IMR-90 (cell line): ENCODE results near the gene ZNG1B. TPM values are rescaled to one million over a fixed set of nuclear protein-coding genes. Genes with fewer than 3 reads are reported as not detected.
"Not testable (repeated sequence)": the region's sequence is repeated elsewhere in the genome, so short reads cannot be mapped to it uniquely, and the experiment has no call there.

ENCODE experiments used
- ATAC-seq: fragments of 200-7000 bp; cut with Tn5 transposase; 2 replicates; pipeline ENCODE4 v1.9.1; 2020; ENCODE audit warnings: low read depth, mild to moderate bottlenecking, moderate library complexity
- BruUV-seq: library from RNA; stranded (reverse); fragments of 400-500 nt; replicated peaks from 2 replicates; lab custom pipeline; 2021; lab: Mats Ljungman, UMichigan
- CTCF ChIA-PET: fragments of 300-600 bp; formaldehyde crosslinking; extraction: SDS; loops from one replicate; lab custom pipeline; 2021; ENCODE audit warnings: antibody characterized with exemption; lab: Yijun Ruan, JAX
- POLR2A ChIA-PET: fragments of 300-600 bp; sonication (Branson Sonifier 250); formaldehyde crosslinking; loops from one replicate; lab custom pipeline; 2022; ENCODE audit warnings: antibody characterized with exemption; ENCODE audit not compliant: unreplicated experiment; lab: Charles Lee
- DNase-seq: peaks from one replicate; pipeline ENCODE4 v3.0.0; 2013
- H2AFZ ChIP-seq: replicated peaks from 2 replicates; pipeline ENCODE3; 2013; ENCODE audit warnings: low read length, mild to moderate bottlenecking; ENCODE audit not compliant: poor library complexity
- H2AK5ac ChIP-seq: 2 replicates; pipeline ENCODE4 v1.6.1; 2013; ENCODE audit warnings: low read depth, low read length, inconsistent platforms
- H2AK9ac ChIP-seq: replicated peaks from 2 replicates; pipeline ENCODE3; 2013; ENCODE audit warnings: mild to moderate bottlenecking, low read depth, low read length, moderate library complexity; ENCODE audit not compliant: poor library complexity
- H2BK120ac ChIP-seq: 2 replicates; pipeline ENCODE4 v1.6.1; 2013; ENCODE audit warnings: low read depth, low read length, inconsistent platforms
- H2BK15ac ChIP-seq: 3 replicates; pipeline ENCODE4 v1.6.1; 2013; ENCODE audit warnings: low read depth, low read length, inconsistent platforms
- H2BK20ac ChIP-seq: 2 replicates; pipeline ENCODE4 v1.6.1; 2013; ENCODE audit warnings: low read depth, mild to moderate bottlenecking, inconsistent platforms, low read length, moderate library complexity
- H2BK5ac ChIP-seq: 2 replicates; pipeline ENCODE4 v1.6.1; 2013; ENCODE audit warnings: mild to moderate bottlenecking, low read depth, low read length, inconsistent platforms; ENCODE audit not compliant: poor library complexity, severe bottlenecking
- H3K14ac ChIP-seq: replicated peaks from 2 replicates; pipeline ENCODE4 v1.6.1; 2013; ENCODE audit warnings: low read depth, low read length, inconsistent platforms
- H3K18ac ChIP-seq: 2 replicates; pipeline ENCODE4 v1.6.1; 2013; ENCODE audit warnings: low read depth, low read length, control low read depth
- H3K23ac ChIP-seq: 2 replicates; pipeline ENCODE4 v1.6.1; 2013; ENCODE audit warnings: low read depth, low read length, inconsistent platforms
- H3K27ac ChIP-seq: 2 replicates; pipeline ENCODE4 v1.5.1; 2013; ENCODE audit warnings: mild to moderate bottlenecking, control low read depth, low read length; ENCODE audit not compliant: insufficient read depth
- H3K27me3 ChIP-seq: 2 replicates; pipeline ENCODE4 v1.6.1; 2013; ENCODE audit warnings: low read length; ENCODE audit not compliant: control insufficient read depth, insufficient read depth
- H3K36me3 ChIP-seq: 2 replicates; pipeline ENCODE4 v1.6.1; 2013; ENCODE audit warnings: low read length, mixed read lengths; ENCODE audit not compliant: control insufficient read depth, insufficient read depth
- H3K4ac ChIP-seq: 2 replicates; pipeline ENCODE4 v1.6.1; 2013; ENCODE audit warnings: low read depth, low read length, inconsistent platforms
- H3K4me1 ChIP-seq: 2 replicates; pipeline ENCODE4 v1.6.1; 2013; ENCODE audit warnings: low read length, mixed read lengths; ENCODE audit not compliant: control insufficient read depth, insufficient read depth
- H3K4me2 ChIP-seq: 2 replicates; pipeline ENCODE4 v1.6.1; 2013; ENCODE audit warnings: low read depth, mild to moderate bottlenecking, control low read depth, low read length, moderate library complexity
- H3K4me3 ChIP-seq: 2 replicates; pipeline ENCODE4 v1.5.1; 2013; ENCODE audit warnings: low read depth, mild to moderate bottlenecking, control low read depth, low read length, moderate library complexity; ENCODE audit not compliant: insufficient read depth
- H3K56ac ChIP-seq: 2 replicates; pipeline ENCODE4 v1.6.1; 2013; ENCODE audit warnings: low read length, inconsistent platforms; ENCODE audit not compliant: insufficient read depth; ENCODE audit errors: extremely low read depth
- H3K79me1 ChIP-seq, 2 experiments: 2 replicates each; pipeline ENCODE4 v1.6.1; 2013; ENCODE audit warnings: low read length in 2 of 2, inconsistent platforms in 1 of 2, low read depth in 1 of 2
- H3K9ac ChIP-seq: 2 replicates; pipeline ENCODE4 v1.6.1; 2013; ENCODE audit warnings: low read depth, low read length, control low read depth
- H3K9me1 ChIP-seq: 2 replicates; pipeline ENCODE4 v1.6.1; 2013; ENCODE audit warnings: low read length, inconsistent platforms; ENCODE audit not compliant: insufficient read depth
- H3K9me3 ChIP-seq: 2 replicates; pipeline ENCODE4 v1.6.1; 2013; ENCODE audit warnings: low read length; ENCODE audit not compliant: control insufficient read depth, insufficient read depth
- H4K20me1 ChIP-seq: 2 replicates; pipeline ENCODE4 v1.6.1; 2013; ENCODE audit warnings: low read length, inconsistent platforms; ENCODE audit not compliant: insufficient read depth
- H4K5ac ChIP-seq: 2 replicates; pipeline ENCODE4 v1.6.1; 2013; ENCODE audit warnings: mild to moderate bottlenecking, low read depth, low read length, control low read depth
- H4K8ac ChIP-seq, 2 experiments: 2 replicates each; pipeline ENCODE4 v1.6.1; 2013; ENCODE audit warnings: low read depth in 2 of 2, low read length in 2 of 2, control low read depth in 1 of 2, inconsistent platforms in 1 of 2
- H4K91ac ChIP-seq: 2 replicates; pipeline ENCODE4 v1.6.1; 2013; ENCODE audit warnings: low read depth, low read length, inconsistent platforms; ENCODE audit not compliant: insufficient read depth
- WGBS, 2 experiments: methylation state at CpG; one replicate each; pipeline versions ENCODE4 v1.1.5 to v1.1.7; 2013; ENCODE audit warnings: missing lambda C conversion rate in 2 of 2; ENCODE audit not compliant: insufficient read length in 1 of 2; ENCODE audit errors: extremely low coverage in 2 of 2; 5-methylcytosine and 5-hydroxymethylcytosine counted together
- dilution Hi-C: fragments of 300-500 bp; cut with HindIII; formaldehyde crosslinking; loops from one replicate; pipeline ENCODE4 v1.14.3; 2018; ENCODE audit warnings: low sequenced_read_pairs; ENCODE audit not compliant: unreplicated experiment
- in situ Hi-C: fragments of 300-500 bp; cut with MboI; formaldehyde crosslinking; loops from 3 replicates; pipeline ENCODE4 v1.14.3; 2019; ENCODE audit warnings: low sequenced_read_pairs, inconsistent platforms, mixed read lengths
- intact Hi-C: fragments of 100-400 bp; cut with micrococcal nuclease; formaldehyde crosslinking; loops from 2 replicates; pipeline ENCODE4 v1.10.0; 2022
- polyA plus RNA-seq, 3 experiments: library from polyadenylated mRNA; depleted of rRNA; stranded (reverse); fragments of >200 nt; gene quantifications; 2 replicates each; pipeline ENCODE4 v1.2.3, GENCODE V29; 2012; ENCODE audit warnings: low replicate concordance in 1 of 3
- total RNA-seq: library from RNA; depleted of rRNA; stranded (reverse); fragments of >200 nt; gene quantifications from 2 replicates; pipeline ENCODE4 v1.2.3, GENCODE V29; 2012

The ZNG1B gene
- total and polyA plus RNA-seq, 2 of the 4 experiments (the other 2 are of a cell fraction): 7.0 to 11.2 TPM

GRCh38 chr2:113465770-113466169 is 28.3 kb downstream of the ZNG1B start:
- in situ Hi-C loops, H4K5ac ChIP-seq, H2AK9ac ChIP-seq, H3K27ac ChIP-seq, H2BK15ac ChIP-seq, H3K56ac ChIP-seq, H2BK120ac ChIP-seq, H4K8ac ChIP-seq, H3K23ac ChIP-seq, dilution Hi-C loops, H4K20me1 ChIP-seq, H2AK5ac ChIP-seq, H2BK20ac ChIP-seq, H3K4me1 ChIP-seq, H2AFZ ChIP-seq, H2BK5ac ChIP-seq, H3K14ac ChIP-seq, H3K9me1 ChIP-seq, H3K4me2 ChIP-seq, CTCF ChIA-PET, H3K4me3 ChIP-seq, H3K4ac ChIP-seq, H3K9ac ChIP-seq, BruUV-seq, POLR2A ChIA-PET, ATAC-seq, H3K18ac ChIP-seq, intact Hi-C loops, H3K36me3 ChIP-seq, H3K27me3 ChIP-seq, H3K9me3 ChIP-seq, H3K79me1 ChIP-seq, H4K91ac ChIP-seq, DNase-seq: not testable (repeated sequence)

GRCh38 chr2:113476688-113477368 is 39.3 kb downstream of the ZNG1B start:
- H4K20me1 ChIP-seq, H3K9me3 ChIP-seq, H2BK20ac ChIP-seq, H3K27me3 ChIP-seq, intact Hi-C loops, H2BK120ac ChIP-seq, H3K27ac ChIP-seq, H3K9ac ChIP-seq, H3K79me1 ChIP-seq, H4K5ac ChIP-seq, H3K14ac ChIP-seq, ATAC-seq, H3K4me3 ChIP-seq, H3K4me2 ChIP-seq, H2AK5ac ChIP-seq, H3K36me3 ChIP-seq, BruUV-seq, CTCF ChIA-PET, H2AFZ ChIP-seq, POLR2A ChIA-PET, H3K9me1 ChIP-seq, H4K91ac ChIP-seq, in situ Hi-C loops, H4K8ac ChIP-seq, H3K4ac ChIP-seq, H3K4me1 ChIP-seq, H2AK9ac ChIP-seq, H3K56ac ChIP-seq, H3K18ac ChIP-seq, H3K23ac ChIP-seq, DNase-seq, H2BK15ac ChIP-seq, H2BK5ac ChIP-seq, dilution Hi-C loops: not testable (repeated sequence)
- 100% methylated on average over 1 of the region's 24 CpGs; no CpG with 5 or more reads in 1 of the 2 experiments for WGBS, 2 experiments
